NCI-H1436 (cell line): ENCODE results near the gene CAPN10.

ENCODE experiments used
- DNase-seq: peaks from one replicate; lab custom pipeline; 2025; lab: John Stamatoyannopoulos, UW

The CAPN10 gene

DNA sequence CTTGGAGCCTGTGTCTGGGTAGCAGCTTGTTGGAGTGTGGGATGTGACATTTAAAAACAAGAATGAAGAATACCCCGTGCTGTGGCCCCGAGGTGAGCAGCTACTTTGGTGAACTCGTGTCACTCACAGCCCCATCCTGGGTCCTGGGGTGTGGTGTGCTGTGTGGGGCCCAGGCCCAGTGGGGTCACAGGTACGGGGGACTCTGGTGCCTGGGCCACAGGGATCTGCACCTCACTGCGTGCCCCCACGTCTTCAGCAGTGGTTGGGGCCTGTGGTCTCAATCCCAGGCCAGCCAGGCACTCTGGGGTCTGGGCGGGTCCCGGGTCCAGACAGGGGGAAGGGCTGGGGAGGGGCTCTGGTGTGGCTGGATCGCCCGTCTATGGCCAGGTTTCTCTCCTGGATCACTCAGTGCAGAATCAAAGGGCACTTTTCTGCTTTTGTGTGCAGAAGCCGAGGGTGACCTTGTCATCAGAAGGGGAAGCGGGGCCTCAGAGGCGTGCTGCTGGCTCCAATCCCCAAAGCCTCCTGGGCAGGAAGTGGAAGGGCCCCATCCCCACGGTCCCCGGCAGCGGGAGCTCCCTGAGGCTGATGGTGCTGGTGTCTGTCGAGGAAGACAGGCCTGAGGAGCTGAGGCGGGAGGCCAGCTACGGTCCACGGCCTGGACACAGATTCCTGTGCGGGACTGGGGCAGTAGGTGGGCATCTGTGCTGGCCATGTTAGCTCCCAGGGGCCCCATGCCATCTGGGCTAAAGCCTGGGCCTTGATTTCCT lies 40.2 kb downstream of the CAPN10 start:
- no peak for DNase-seq

DNA sequence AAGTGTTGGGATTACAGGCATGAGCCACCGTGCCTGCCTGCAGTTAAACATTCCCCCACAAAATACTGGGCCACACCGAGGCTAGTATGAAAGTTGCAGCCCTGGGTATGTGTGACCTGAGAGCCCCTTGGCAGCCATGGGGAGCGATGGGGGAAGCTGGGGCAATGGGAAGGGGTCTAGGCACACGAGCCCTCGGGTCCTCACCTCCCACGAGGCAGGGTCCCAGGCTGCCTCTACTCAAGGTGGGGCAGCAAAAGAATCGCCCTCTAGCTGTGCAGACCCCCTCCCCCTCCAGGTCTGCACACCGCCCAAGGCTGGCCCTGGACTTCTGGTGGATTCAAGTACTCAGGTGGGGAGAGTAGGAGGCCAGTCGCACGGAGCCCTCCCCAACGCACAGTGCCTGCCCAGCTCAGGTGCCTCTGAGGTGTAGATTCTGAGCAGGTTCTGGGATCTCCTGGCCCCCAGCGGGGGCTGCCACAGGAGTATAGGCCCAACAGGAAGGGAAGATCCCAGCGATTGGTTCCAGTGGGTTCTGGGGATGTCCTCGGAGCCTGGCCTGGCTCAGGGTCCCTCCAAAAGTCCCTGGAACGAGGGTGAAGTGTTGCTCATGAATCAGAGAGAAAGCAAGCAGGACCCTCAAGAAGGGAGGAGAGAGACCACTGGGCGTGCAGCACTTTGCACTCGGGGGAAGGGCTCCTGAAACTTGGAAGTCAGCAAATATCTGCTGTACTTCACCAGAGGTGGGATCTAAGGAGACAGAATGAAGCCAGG lies 41.4 kb downstream of the CAPN10 start:
- DNase-seq, result no peak

DNA sequence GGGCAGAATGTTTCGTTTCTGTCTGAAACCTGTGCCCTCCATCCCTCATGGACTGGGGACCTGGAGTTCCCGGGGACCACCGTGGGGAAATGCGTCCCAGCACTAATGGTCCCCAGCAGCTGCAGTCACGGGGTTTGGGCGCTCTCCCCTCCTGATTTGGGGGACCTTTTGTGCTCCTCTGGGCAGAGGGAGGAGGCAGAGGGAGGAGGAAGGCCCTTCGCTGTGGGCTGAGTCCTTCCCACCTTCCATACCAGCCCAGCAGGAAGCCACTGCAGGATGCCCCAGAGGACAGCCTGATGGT lies 41.9 kb downstream of the CAPN10 start:
- no peak for DNase-seq

DNA sequence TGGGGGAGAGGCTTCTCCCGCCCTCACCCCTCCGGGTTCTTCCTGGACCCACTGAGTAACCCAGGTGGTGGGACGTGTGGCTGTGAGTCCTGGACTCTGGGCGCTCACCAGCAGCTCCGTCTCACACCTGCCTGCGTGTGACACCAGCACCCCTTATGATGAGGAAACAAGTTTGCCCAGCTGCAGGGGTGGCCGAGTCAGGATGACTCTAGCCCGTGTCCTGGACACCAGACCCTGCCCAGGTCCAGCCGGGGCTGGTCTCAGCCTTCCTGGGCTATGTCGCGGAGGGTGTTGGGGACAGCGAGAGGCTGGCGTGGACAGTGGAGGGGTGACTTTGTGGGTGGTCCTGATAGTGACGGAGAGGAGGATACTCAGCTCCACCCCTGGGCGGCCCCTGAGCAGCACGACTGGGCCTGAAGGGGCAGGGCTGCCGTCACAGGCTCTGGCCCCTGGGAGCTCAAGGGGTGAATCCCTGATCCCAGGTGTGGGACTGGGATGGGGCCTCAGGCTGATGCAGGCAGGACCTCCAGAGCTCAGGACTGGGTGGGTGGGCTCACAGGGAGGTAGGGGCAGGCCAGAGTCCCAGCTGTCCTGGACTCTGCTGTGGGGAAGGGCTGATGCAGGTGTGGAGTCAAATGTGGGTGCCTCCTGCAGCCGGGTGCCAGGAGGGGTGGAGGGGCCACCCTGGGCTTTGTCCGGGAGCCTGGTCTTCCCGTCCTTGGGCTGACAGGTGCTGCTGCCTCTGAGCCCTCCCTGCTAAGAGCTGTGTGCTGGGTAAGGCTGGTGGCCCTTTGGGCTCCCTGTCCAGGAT lies 42.5 kb downstream of the CAPN10 start:
- no peak for DNase-seq

DNA sequence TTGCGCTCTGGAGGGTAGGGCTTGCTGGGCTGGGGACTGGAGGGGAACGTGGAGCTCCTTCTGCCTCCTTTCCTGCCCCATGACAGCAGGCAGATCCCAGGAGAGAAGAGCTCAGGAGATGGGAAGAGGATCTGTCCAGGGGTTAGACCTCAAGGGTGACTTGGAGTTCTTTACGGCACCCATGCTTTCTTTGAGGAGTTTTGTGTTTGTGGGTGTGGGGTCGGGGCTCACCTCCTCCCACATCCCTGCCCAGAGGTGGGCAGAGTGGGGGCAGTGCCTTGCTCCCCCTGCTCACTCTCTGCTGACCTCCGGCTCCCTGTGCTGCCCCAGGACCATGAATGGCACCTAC lies 43.1 kb downstream of the CAPN10 start:
- no peak for DNase-seq

DNA sequence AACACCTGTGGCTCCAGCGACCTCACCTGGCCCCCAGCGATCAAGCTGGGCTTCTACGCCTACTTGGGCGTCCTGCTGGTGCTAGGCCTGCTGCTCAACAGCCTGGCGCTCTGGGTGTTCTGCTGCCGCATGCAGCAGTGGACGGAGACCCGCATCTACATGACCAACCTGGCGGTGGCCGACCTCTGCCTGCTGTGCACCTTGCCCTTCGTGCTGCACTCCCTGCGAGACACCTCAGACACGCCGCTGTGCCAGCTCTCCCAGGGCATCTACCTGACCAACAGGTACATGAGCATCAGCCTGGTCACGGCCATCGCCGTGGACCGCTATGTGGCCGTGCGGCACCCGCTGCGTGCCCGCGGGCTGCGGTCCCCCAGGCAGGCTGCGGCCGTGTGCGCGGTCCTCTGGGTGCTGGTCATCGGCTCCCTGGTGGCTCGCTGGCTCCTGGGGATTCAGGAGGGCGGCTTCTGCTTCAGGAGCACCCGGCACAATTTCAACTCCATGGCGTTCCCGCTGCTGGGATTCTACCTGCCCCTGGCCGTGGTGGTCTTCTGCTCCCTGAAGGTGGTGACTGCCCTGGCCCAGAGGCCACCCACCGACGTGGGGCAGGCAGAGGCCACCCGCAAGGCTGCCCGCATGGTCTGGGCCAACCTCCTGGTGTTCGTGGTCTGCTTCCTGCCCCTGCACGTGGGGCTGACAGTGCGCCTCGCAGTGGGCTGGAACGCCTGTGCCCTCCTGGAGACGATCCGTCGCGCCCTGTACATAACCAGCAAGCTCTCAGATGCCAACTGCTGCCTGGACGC lies 43.6 kb downstream of the CAPN10 start:
- DNase-seq, result no peak

DNA sequence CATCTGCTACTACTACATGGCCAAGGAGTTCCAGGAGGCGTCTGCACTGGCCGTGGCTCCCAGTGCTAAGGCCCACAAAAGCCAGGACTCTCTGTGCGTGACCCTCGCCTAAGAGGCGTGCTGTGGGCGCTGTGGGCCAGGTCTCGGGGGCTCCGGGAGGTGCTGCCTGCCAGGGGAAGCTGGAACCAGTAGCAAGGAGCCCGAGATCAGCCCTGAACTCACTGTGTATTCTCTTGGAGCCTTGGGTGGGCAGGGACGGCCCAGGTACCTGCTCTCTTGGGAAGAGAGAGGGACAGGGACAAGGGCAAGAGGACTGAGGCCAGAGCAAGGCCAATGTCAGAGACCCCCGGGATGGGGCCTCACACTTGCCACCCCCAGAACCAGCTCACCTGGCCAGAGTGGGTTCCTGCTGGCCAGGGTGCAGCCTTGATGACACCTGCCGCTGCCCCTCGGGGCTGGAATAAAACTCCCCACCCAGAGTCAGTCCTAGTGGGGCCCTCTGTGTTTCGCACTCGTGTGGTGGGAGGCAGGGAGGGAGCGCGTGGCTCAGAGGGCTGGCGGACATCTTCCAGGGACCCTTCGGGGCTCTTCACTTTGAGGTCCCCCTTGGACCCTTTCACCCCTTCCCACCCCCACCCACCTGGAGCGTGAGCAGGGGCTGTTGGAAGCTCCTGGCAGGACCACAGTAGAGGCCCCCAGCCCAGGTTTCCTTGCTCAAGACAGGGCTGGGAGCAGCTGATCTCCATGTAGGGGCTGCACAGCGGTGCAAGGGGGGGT lies 44.4 kb downstream of the CAPN10 start:
- no peak for DNase-seq

DNA sequence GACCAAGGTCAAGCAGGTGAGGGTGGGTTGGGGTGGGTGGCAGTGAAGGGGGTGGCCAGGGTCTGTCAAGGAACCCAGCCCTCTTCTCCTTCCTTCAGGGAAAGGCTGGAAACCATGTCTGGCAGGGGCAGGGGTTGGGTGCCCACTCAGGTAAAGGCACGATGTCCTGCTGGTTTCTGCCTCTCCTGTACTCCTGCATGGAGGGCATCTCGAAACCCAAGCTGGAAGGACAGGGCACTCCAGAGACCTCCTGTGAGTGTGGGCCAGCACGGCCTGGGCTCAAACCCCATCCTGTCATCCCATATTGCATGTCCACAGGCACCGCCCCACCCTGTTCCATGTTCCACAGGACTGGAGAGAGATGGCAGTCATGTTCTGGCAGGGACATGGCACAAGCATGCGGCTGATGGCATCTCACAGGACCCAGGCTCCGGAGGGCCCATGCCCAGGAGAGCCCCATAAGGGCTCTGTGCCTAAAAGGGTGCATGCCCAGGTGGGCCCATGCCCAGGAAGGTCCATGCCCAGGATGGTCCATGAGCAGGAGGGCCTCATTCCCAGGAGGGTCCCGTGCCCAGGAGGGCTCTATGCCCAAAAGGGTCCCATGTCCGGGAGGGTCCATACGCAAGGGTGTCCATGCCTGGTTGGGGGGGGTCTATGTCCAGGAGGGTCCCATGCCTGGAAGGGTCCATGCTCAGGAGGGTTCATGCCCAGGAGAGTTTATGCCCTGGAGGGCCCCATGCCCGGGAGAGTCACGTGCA lies 45.2 kb downstream of the CAPN10 start:
- no peak for DNase-seq

DNA sequence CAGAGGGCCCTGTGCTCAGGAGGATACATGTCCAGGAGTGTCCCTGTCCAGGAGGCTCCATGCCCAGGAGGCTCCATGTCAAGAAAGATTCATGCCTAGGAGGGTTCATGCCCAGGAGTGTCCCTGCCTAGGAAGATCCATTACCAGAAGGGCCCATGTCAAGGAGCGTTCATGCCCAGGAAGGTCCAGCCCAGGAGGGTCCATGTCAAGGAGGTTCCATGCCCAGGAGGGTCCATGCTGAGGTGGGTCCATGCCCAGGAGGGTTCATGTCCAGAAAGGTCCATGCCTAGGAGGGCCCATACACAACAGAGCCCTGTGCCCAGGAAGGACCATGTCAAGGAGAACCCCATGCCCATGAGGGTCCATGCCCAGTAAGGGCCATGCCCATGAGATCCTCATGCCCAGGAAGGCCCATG lies 45.8 kb downstream of the CAPN10 start:
- DNase-seq, result no peak

DNA sequence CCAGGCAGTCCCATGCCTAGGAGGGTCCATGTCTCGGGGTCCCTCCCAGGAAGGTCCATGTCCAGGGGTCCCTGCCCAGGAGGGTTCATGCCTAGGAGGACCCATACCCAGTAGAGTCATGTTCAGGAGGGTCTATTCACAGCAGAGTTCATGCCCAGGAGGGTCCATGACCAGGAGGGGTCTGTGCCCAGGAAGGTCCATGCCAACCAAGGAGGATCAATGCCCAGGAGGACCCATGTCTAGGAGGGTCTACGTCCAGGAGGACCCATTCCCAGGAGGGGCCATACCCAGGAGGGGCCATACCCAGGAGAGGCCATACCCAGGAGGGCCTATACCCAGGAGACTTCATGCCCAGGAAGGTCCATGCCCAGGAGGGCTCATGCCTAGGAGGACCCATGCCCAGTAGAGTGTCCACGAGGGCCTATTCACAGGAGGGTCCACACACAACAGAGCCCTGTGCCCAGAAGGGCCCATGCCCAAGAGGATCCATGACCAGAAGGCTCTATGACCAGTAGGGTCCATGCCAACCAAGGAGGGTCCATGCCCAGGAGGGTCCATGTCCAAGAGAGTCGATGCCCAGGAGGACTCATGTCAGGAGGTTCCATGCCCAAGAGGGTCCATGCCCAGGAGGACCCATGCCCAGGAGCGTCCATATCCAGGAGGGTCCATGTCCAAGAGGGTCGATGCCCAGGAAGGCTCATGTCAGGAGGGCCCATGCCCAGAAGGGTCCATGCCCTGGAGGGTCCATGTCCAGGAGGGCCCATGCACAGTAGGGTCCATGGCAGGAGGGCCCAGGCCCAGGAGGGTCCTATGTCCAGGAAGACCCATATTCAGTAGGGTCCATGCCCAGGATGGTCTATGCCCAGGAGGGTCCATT lies 48.8 kb downstream of the CAPN10 start:
- DNase-seq, result no peak

DNA sequence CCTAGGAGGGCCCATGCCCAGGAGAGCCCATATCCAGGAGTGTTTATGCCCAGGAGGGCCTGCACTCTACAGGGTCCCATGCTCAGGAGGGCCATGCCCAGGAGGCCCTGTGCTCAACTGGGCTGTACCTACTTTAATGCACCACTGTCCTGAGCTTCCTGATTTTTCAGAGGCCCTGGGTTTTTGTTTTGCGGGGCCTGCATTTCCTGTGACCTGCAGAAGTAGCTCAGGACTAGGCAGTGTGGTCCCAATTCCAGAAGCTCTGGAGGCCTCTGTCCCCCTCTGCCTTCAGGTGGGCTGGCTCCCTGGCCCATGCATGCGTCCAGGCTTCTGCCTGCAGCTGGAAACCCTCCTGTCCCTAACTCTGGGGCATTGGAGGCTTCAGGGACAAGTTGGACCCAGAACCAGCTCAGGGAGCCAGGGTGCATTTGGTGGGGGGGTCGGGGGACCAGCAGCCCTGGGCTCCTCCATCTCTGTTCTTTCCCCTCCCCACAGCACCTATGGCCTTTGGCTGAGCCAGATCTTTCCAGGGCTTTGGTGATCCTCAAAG lies 49.5 kb downstream of the CAPN10 start:
- no peak for DNase-seq

DNA sequence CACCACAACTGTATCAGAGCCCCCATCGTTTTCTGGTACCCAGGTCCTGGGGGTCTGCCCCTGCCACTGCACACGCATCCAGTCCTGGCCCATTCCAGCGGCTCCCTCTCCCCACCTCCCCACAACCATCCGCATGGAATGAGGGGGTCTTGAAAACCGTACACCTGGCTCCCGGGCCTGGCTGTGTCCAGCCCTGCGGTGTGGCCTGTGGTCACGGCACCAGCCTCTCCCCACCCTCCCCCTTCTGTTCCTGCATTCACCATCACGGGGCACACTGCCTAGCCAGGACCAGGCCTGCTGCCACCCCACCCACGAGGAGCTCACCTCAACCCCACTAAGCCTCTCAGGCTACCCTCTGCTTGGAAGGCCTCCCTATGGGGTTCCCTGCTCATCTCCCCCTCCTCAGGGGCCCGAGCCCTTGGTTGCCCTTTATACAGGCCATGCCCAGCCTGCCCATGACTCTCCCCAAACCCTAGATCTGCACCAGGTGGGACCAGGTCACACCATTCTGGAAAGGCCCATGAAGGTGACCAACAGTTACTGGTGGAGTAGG lies 50.1 kb downstream of the CAPN10 start:
- no peak for DNase-seq

DNA sequence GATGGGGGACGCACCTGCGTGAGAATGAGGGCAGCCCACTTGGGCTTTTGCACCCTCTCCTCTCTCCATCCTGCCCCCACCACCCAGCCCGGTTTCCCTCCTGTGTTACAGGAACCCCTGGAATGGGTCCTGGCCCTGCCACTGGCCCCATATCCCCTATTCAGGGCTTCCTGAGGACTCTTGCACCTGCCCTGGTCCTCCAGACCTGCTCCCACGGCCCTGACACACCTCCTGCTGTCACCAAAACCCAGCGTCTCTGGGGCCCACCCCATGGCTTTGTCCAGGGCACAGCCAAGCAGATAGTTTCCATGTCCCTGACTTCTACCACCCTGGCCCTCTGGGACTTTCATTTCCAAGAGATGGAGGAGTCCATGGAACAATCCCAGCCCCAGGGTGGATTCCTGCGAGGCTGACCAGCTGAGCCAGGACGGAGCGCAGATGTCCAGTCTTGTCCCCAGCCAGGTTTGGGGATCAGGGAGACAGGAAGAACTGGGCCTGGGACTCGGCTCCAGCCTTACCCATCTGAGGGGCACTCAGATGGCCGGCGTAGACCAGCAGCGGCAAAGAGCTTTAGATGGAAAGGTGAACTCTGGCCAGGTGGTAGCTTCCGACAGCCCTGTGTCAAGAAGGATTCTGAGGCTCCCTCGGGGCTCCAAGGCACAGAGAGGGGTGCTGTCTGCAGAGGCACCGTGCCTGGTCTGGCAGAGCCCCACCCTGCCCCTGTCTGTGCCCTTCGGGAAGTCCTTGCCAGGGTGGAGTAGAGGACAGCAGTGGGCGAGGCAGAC lies 50.8 kb downstream of the CAPN10 start:
- no peak for DNase-seq

DNA sequence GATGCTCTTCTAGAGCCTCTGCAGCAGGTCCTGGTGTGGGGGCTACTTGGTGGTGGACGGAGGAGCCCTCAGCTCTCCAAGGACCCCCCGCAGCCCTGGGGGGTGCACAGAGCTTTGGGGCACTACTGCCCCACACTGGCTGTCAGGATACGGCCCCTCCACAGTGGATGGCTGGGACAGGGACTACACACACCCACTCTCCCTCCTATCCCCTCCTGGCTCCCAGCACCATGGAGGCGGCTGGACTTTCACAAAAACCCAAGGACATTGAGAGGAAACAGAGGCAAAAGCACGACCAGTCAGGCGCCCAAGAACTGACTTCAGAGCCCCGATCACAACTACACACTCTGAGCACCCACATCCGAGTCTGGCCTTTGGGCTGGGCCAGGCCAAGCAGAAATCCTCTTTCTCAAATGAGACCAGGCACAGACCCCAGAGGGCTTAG lies 51.4 kb downstream of the CAPN10 start:
- no peak for DNase-seq

DNA sequence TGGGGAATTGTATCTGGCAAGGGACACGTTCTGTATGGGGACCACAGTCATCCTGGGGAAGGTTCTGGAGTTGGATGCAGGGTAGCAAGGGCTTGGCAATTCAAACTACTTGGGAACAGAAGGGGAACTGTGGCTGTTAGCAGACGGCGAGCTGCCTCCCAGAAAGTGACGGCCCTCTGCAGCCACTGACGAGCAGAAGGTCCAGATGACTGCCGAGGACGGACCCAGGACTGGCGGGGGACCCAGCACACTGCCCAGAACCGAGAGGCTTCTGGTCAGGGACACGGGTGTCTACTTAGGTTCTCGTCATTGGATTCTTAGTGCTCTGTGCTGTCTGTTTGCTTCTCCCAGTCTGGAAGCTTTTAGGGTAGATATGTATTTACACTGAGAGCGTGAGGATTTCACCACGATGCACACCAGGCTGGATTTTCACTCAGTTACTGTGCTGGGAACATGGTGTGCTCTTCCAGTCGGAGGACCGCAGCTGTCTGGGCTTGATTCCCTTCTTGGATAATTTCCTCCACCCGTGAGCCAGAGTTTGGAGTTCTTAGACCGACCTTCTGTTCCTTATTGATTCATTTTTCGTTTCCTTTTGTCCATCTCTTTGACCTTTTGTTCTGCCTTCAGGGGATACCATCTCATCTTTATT lies 52.1 kb downstream of the CAPN10 start:
- no peak for DNase-seq

DNA sequence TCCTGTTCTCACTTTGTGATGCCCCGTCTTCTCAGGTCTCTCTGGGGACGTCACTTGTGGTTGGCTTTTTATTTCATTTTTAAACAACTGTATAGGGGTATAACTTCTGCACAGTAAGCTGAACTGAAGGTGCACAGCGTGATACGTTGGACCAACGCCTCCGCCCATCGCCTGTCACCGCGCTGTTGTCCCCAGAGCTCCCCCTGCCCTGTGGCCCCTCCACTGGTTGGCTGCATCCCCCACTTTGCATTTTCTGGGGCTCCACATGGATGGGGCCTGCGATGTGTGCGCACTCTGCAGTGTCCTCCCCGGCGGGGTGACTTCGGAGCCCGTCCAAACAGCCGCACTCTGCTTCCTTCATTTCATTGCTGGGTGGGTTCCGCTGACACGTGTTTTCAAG lies 53.0 kb downstream of the CAPN10 start:
- no peak for DNase-seq

DNA sequence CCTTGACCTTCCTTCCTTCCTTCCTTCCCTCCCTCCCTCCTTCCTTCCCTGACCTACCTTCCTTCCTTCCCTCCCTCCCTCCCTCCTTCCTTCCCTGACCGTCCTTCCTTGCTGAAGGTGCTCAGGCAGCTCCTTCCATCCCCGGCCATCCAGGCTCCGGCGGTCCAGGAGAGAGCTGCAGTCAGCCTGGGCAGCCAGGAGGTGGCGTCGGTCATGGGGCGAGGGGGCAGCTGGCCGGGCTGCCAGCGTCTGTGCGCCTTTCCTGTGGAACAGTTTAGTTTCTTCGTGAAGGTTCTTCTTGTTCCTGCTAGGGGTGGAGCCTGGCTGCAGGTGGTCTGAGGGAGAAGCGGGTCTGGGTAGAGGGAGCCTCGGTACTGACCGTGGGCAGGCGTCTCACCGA lies 54.4 kb downstream of the CAPN10 start:
- no peak for DNase-seq
